IMR-90 (cell line): Measurements from ENCODE around the gene CIITA. TPM values are rescaled to one million over a fixed set of nuclear protein-coding genes. Genes with fewer than 3 reads are reported as not detected.

Source experiments
- ATAC-seq: fragments of 200-7000 bp; cut with Tn5 transposase; 2 replicates; pipeline ENCODE4 v1.9.1; 2020; ENCODE audit warnings: low read depth, mild to moderate bottlenecking, moderate library complexity
- BruUV-seq: library from RNA; stranded (reverse); fragments of 400-500 nt; replicated peaks from 2 replicates; lab custom pipeline; 2021; lab: Mats Ljungman, UMichigan
- CTCF ChIA-PET: fragments of 300-600 bp; formaldehyde crosslinking; extraction: SDS; loops from one replicate; lab custom pipeline; 2021; ENCODE audit warnings: antibody characterized with exemption; lab: Yijun Ruan, JAX
- POLR2A ChIA-PET: fragments of 300-600 bp; sonication (Branson Sonifier 250); formaldehyde crosslinking; loops from one replicate; lab custom pipeline; 2022; ENCODE audit warnings: antibody characterized with exemption; ENCODE audit not compliant: unreplicated experiment; lab: Charles Lee
- DNase-seq: peaks from one replicate; pipeline ENCODE4 v3.0.0; 2013
- H2AFZ ChIP-seq: replicated peaks from 2 replicates; pipeline ENCODE3; 2013; ENCODE audit warnings: low read length, mild to moderate bottlenecking; ENCODE audit not compliant: poor library complexity
- H2AK5ac ChIP-seq: 2 replicates; pipeline ENCODE4 v1.6.1; 2013; ENCODE audit warnings: low read depth, low read length, inconsistent platforms
- H2AK9ac ChIP-seq: replicated peaks from 2 replicates; pipeline ENCODE3; 2013; ENCODE audit warnings: mild to moderate bottlenecking, low read depth, low read length, moderate library complexity; ENCODE audit not compliant: poor library complexity
- H2BK120ac ChIP-seq: 2 replicates; pipeline ENCODE4 v1.6.1; 2013; ENCODE audit warnings: low read depth, low read length, inconsistent platforms
- H2BK15ac ChIP-seq: 3 replicates; pipeline ENCODE4 v1.6.1; 2013; ENCODE audit warnings: low read depth, low read length, inconsistent platforms
- H2BK20ac ChIP-seq: 2 replicates; pipeline ENCODE4 v1.6.1; 2013; ENCODE audit warnings: low read depth, mild to moderate bottlenecking, inconsistent platforms, low read length, moderate library complexity
- H2BK5ac ChIP-seq: 2 replicates; pipeline ENCODE4 v1.6.1; 2013; ENCODE audit warnings: mild to moderate bottlenecking, low read depth, low read length, inconsistent platforms; ENCODE audit not compliant: poor library complexity, severe bottlenecking
- H3K14ac ChIP-seq: replicated peaks from 2 replicates; pipeline ENCODE4 v1.6.1; 2013; ENCODE audit warnings: low read depth, low read length, inconsistent platforms
- H3K18ac ChIP-seq: 2 replicates; pipeline ENCODE4 v1.6.1; 2013; ENCODE audit warnings: low read depth, low read length, control low read depth
- H3K23ac ChIP-seq: 2 replicates; pipeline ENCODE4 v1.6.1; 2013; ENCODE audit warnings: low read depth, low read length, inconsistent platforms
- H3K27ac ChIP-seq: 2 replicates; pipeline ENCODE4 v1.5.1; 2013; ENCODE audit warnings: mild to moderate bottlenecking, control low read depth, low read length; ENCODE audit not compliant: insufficient read depth
- H3K27me3 ChIP-seq: 2 replicates; pipeline ENCODE4 v1.6.1; 2013; ENCODE audit warnings: low read length; ENCODE audit not compliant: control insufficient read depth, insufficient read depth
- H3K36me3 ChIP-seq: 2 replicates; pipeline ENCODE4 v1.6.1; 2013; ENCODE audit warnings: low read length, mixed read lengths; ENCODE audit not compliant: control insufficient read depth, insufficient read depth
- H3K4ac ChIP-seq: 2 replicates; pipeline ENCODE4 v1.6.1; 2013; ENCODE audit warnings: low read depth, low read length, inconsistent platforms
- H3K4me1 ChIP-seq: 2 replicates; pipeline ENCODE4 v1.6.1; 2013; ENCODE audit warnings: low read length, mixed read lengths; ENCODE audit not compliant: control insufficient read depth, insufficient read depth
- H3K4me2 ChIP-seq: 2 replicates; pipeline ENCODE4 v1.6.1; 2013; ENCODE audit warnings: low read depth, mild to moderate bottlenecking, control low read depth, low read length, moderate library complexity
- H3K4me3 ChIP-seq: 2 replicates; pipeline ENCODE4 v1.5.1; 2013; ENCODE audit warnings: low read depth, mild to moderate bottlenecking, control low read depth, low read length, moderate library complexity; ENCODE audit not compliant: insufficient read depth
- H3K56ac ChIP-seq: 2 replicates; pipeline ENCODE4 v1.6.1; 2013; ENCODE audit warnings: low read length, inconsistent platforms; ENCODE audit not compliant: insufficient read depth; ENCODE audit errors: extremely low read depth
- H3K79me1 ChIP-seq, 2 experiments: 2 replicates each; pipeline ENCODE4 v1.6.1; 2013; ENCODE audit warnings: low read length in 2 of 2, inconsistent platforms in 1 of 2, low read depth in 1 of 2
- H3K9ac ChIP-seq: 2 replicates; pipeline ENCODE4 v1.6.1; 2013; ENCODE audit warnings: low read depth, low read length, control low read depth
- H3K9me1 ChIP-seq: 2 replicates; pipeline ENCODE4 v1.6.1; 2013; ENCODE audit warnings: low read length, inconsistent platforms; ENCODE audit not compliant: insufficient read depth
- H3K9me3 ChIP-seq: 2 replicates; pipeline ENCODE4 v1.6.1; 2013; ENCODE audit warnings: low read length; ENCODE audit not compliant: control insufficient read depth, insufficient read depth
- H4K20me1 ChIP-seq: 2 replicates; pipeline ENCODE4 v1.6.1; 2013; ENCODE audit warnings: low read length, inconsistent platforms; ENCODE audit not compliant: insufficient read depth
- H4K5ac ChIP-seq: 2 replicates; pipeline ENCODE4 v1.6.1; 2013; ENCODE audit warnings: mild to moderate bottlenecking, low read depth, low read length, control low read depth
- H4K8ac ChIP-seq, 2 experiments: 2 replicates each; pipeline ENCODE4 v1.6.1; 2013; ENCODE audit warnings: low read depth in 2 of 2, low read length in 2 of 2, control low read depth in 1 of 2, inconsistent platforms in 1 of 2
- H4K91ac ChIP-seq: 2 replicates; pipeline ENCODE4 v1.6.1; 2013; ENCODE audit warnings: low read depth, low read length, inconsistent platforms; ENCODE audit not compliant: insufficient read depth
- BHLHE40 ChIP-seq: fragments of 150-350 bp; IDR thresholded peaks from 2 replicates; pipeline ENCODE4 v1.6.1; 2016; ENCODE audit warnings: mild to moderate bottlenecking, low read depth, low read length
- CEBPB ChIP-seq: IDR thresholded peaks from 2 replicates; pipeline ENCODE4 v1.6.1; 2012; ENCODE audit warnings: low read depth, low read length, improper control_type of control experiment
- CHD1 ChIP-seq: IDR thresholded peaks from 2 replicates; pipeline ENCODE4 v1.6.1; 2012; ENCODE audit warnings: low read depth, low read length, improper control_type of control experiment
- FOS ChIP-seq: fragments of 150-350 bp; IDR thresholded peaks from 2 replicates; pipeline ENCODE4 v1.6.1; 2016; ENCODE audit warnings: low read depth, low read length
- MAFK ChIP-seq: IDR thresholded peaks from 2 replicates; pipeline ENCODE4 v1.6.1; 2012; ENCODE audit warnings: low read depth, low read length, improper control_type of control experiment
- MAZ ChIP-seq: IDR thresholded peaks from 2 replicates; pipeline ENCODE4 v1.6.1; 2012; ENCODE audit warnings: low read depth, mild to moderate bottlenecking, low read length, improper control_type of control experiment, moderate library complexity, borderline replicate concordance
- MXI1 ChIP-seq: IDR thresholded peaks from 2 replicates; pipeline ENCODE4 v1.6.1; 2012; ENCODE audit warnings: low read depth, mild to moderate bottlenecking, low read length, moderate library complexity, borderline replicate concordance
- NFE2L2 ChIP-seq: fragments of 150-350 bp; IDR thresholded peaks from 2 replicates; pipeline ENCODE4 v1.6.1; 2016; ENCODE audit warnings: low read depth, mild to moderate bottlenecking, low read length
- POLR2A ChIP-seq: IDR thresholded peaks from 2 replicates; pipeline ENCODE4 v1.6.1; 2012; ENCODE audit warnings: mild to moderate bottlenecking, low read depth, low read length
- RAD21 ChIP-seq: IDR thresholded peaks from 2 replicates; pipeline ENCODE4 v1.6.1; 2012; ENCODE audit warnings: low read length, improper control_type of control experiment
- RCOR1 ChIP-seq: IDR thresholded peaks from 2 replicates; pipeline ENCODE4 v1.6.1; 2012; ENCODE audit warnings: mild to moderate bottlenecking, low read length, improper control_type of control experiment; ENCODE audit not compliant: insufficient replicate concordance
- RFX5 ChIP-seq: IDR thresholded peaks from 2 replicates; pipeline ENCODE4 v1.8.0; 2012; ENCODE audit warnings: low read depth, mild to moderate bottlenecking, low read length, moderate library complexity
- SMC3 ChIP-seq: fragments of 150-350 bp; IDR thresholded peaks from 2 replicates; pipeline ENCODE4 v1.6.1; 2016; ENCODE audit warnings: low read depth, mild to moderate bottlenecking, antibody characterized with exemption, low read length, moderate library complexity
- WGBS, 2 experiments: methylation state at CpG; one replicate each; pipeline versions ENCODE4 v1.1.5 to v1.1.7; 2013; ENCODE audit warnings: missing lambda C conversion rate in 2 of 2; ENCODE audit not compliant: insufficient read length in 1 of 2; ENCODE audit errors: extremely low coverage in 2 of 2; 5-methylcytosine and 5-hydroxymethylcytosine counted together
- dilution Hi-C: fragments of 300-500 bp; cut with HindIII; formaldehyde crosslinking; loops from one replicate; pipeline ENCODE4 v1.14.3; 2018; ENCODE audit warnings: low sequenced_read_pairs; ENCODE audit not compliant: unreplicated experiment
- in situ Hi-C: fragments of 300-500 bp; cut with MboI; formaldehyde crosslinking; loops from 3 replicates; pipeline ENCODE4 v1.14.3; 2019; ENCODE audit warnings: low sequenced_read_pairs, inconsistent platforms, mixed read lengths
- intact Hi-C: fragments of 100-400 bp; cut with micrococcal nuclease; formaldehyde crosslinking; loops from 2 replicates; pipeline ENCODE4 v1.10.0; 2022
- polyA plus RNA-seq, 3 experiments: library from polyadenylated mRNA; depleted of rRNA; stranded (reverse); fragments of >200 nt; gene quantifications; 2 replicates each; pipeline ENCODE4 v1.2.3, GENCODE V29; 2012; ENCODE audit warnings: low replicate concordance in 1 of 3
- total RNA-seq: library from RNA; depleted of rRNA; stranded (reverse); fragments of >200 nt; gene quantifications from 2 replicates; pipeline ENCODE4 v1.2.3, GENCODE V29; 2012
- TF ChIP-seq, protein P1 (sequence below): conservative IDR thresholded peaks from 2 replicates; pipeline ENCODE4 v1.5.1; 2012; ENCODE audit warnings: mild to moderate bottlenecking, low read depth, low read length, improper control_type of control experiment
- TF ChIP-seq, protein P2 (sequence below): fragments of 150-350 bp; IDR thresholded peaks from 2 replicates; pipeline ENCODE4 v1.6.1; 2016; ENCODE audit warnings: low read depth, mild to moderate bottlenecking, low read length, moderate library complexity, borderline replicate concordance
- TF ChIP-seq, protein P3 (sequence below): fragments of 150-350 bp; IDR thresholded peaks from 2 replicates; pipeline ENCODE4 v1.6.1; 2017; ENCODE audit warnings: mild to moderate bottlenecking, antibody characterized with exemption, low read length, low read depth

CIITA gene
- total and polyA plus RNA-seq, 2 of the 4 experiments (the other 2 are of a cell fraction), result 0.10 TPM; not detected in 1

DNA sequence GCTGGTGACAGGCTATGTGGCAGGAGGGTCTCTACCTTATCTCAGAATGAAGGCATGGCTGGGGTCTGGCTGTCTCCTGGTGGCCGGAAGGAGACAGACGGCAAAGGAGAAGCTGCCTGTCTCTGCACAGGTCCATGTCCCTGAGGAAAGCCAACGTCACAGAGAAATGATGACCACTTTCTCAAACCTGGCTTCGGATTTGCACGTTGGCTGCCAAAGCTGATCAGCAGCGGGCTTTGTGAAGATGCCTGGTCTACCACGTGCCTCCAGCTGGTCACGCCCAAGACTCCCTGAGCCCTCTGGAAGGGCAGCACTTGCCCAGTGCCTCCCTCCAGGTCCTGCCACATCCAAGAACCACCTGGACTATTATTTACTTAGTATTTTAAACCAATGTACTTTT, 56.9 kb downstream of the CIITA start:
- Histone ChIP-seq H3K14ac (no peak overlapping the region), H2AK9ac (no peak overlapping the region), H2AK5ac (no peak overlapping the region), H3K79me1 (peaks cover 33 to 84% of the 10 kb centered on the region in 2 experiments), H3K27me3 (no peaks in the 10 kb centered on the region), H3K9ac (no peak overlapping the region), H2BK15ac (no peak overlapping the region), H2BK20ac (no peak overlapping the region), H3K4me1 (peaks cover 8% of the 10 kb centered on the region), H4K20me1 (peaks cover 85% of the 10 kb centered on the region), H3K9me3 (no peaks in the 10 kb centered on the region), H3K18ac (no peak overlapping the region), H4K91ac (no peak overlapping the region), H3K4me3 (no peak overlapping the region), H4K8ac (no peak overlapping the region), H2BK5ac (no peak overlapping the region), H3K56ac (no peak overlapping the region), H2BK120ac (no peak overlapping the region), H3K4me2 (no peak overlapping the region), H2AFZ (no peak overlapping the region), H3K23ac (no peak overlapping the region), H4K5ac (no peak overlapping the region), H3K9me1 (peaks cover 21% of the 10 kb centered on the region), H3K36me3 (peaks cover 27% of the 10 kb centered on the region), H3K4ac (no peak overlapping the region), H3K27ac (no peak overlapping the region)
- ATAC-seq (no peak), DNase-seq (no peak)
- intact Hi-C loops (no loop called here), dilution Hi-C loops (no loop called here), in situ Hi-C loops (loop anchor here (25.0 kb wide), 1 partner anchor 1822 kb away; no protein-coding TSS in a partner anchor)
- 96% methylated on average over 8 of the region's 8 CpGs; no CpG with 5 or more reads in 1 of the 2 experiments for WGBS, 2 experiments
- no TSS peak for BruUV-seq
- POLR2A ChIA-PET, result no interaction called here
- CTCF ChIA-PET, result no interaction called here
- TF ChIP-seq MAZ, result no peak
- no peak for TF ChIP-seq RFX5
- no peak for TF ChIP-seq FOS
- TF ChIP-seq BHLHE40, result no peak
- TF ChIP-seq POLR2A, result no peak
- TF ChIP-seq CHD1, result no peak
- TF ChIP-seq, protein P1, sequence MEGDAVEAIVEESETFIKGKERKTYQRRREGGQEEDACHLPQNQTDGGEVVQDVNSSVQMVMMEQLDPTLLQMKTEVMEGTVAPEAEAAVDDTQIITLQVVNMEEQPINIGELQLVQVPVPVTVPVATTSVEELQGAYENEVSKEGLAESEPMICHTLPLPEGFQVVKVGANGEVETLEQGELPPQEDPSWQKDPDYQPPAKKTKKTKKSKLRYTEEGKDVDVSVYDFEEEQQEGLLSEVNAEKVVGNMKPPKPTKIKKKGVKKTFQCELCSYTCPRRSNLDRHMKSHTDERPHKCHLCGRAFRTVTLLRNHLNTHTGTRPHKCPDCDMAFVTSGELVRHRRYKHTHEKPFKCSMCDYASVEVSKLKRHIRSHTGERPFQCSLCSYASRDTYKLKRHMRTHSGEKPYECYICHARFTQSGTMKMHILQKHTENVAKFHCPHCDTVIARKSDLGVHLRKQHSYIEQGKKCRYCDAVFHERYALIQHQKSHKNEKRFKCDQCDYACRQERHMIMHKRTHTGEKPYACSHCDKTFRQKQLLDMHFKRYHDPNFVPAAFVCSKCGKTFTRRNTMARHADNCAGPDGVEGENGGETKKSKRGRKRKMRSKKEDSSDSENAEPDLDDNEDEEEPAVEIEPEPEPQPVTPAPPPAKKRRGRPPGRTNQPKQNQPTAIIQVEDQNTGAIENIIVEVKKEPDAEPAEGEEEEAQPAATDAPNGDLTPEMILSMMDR, result no peak
- no peak for TF ChIP-seq MAFK
- no peak for TF ChIP-seq RAD21
- TF ChIP-seq NFE2L2, result no peak
- no peak for TF ChIP-seq RCOR1
- TF ChIP-seq SMC3, result no peak
- no peak for TF ChIP-seq CEBPB
- TF ChIP-seq, protein P2, sequence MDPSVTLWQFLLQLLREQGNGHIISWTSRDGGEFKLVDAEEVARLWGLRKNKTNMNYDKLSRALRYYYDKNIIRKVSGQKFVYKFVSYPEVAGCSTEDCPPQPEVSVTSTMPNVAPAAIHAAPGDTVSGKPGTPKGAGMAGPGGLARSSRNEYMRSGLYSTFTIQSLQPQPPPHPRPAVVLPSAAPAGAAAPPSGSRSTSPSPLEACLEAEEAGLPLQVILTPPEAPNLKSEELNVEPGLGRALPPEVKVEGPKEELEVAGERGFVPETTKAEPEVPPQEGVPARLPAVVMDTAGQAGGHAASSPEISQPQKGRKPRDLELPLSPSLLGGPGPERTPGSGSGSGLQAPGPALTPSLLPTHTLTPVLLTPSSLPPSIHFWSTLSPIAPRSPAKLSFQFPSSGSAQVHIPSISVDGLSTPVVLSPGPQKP, result no peak
- TF ChIP-seq MXI1, result no peak
- TF ChIP-seq, protein P3, sequence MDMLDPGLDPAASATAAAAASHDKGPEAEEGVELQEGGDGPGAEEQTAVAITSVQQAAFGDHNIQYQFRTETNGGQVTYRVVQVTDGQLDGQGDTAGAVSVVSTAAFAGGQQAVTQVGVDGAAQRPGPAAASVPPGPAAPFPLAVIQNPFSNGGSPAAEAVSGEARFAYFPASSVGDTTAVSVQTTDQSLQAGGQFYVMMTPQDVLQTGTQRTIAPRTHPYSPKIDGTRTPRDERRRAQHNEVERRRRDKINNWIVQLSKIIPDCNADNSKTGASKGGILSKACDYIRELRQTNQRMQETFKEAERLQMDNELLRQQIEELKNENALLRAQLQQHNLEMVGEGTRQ, result no peak
